GM19467 (cell line): ENCODE measurements around the gene IQCK.

Experiments
- ATAC-seq: cut with Tn5 transposase; IDR thresholded peaks from one replicate; pipeline ENCODE4 v1.9.1; 2021; ENCODE audit warnings: mild to moderate bottlenecking, moderate library complexity; ENCODE audit not compliant: unreplicated experiment

Gene IQCK

DNA sequence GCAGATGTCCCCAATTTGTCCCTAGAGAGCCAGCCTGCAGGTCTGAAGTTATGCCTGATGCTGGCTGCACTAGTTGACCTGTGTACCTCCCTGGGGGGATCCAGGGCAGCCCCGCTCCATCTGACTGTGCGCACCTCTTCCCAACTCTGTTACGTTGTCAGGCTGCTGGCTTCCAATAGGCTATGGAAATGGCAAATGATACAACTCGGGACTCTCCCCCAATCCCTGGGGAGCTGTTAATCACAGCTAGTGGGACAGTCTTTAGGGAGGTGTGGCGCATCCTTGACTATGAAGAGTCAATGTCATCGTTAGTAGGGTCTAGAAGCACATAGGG lies 136.4 kb downstream of the IQCK start:
- no peak for ATAC-seq

DNA sequence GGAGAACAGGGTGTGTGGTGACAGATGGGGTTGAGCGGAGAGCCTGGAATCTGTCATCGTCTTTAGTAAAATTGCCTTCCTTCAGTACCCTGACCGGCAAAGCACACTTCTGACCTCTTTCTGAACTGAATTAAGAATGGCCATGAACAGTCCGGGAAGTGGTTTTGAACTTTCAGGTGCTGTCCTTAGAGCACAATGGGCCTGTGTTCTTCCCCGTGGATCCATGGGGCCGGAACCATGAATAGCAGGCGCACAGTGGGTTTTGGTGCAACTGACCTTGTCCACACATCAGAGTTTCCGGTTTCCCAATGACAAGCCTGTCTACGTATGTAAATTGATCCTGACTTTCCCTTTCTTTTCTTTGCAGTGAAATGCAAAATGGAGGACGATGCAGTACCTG lies 138.0 kb downstream of the IQCK start:
- ATAC-seq, result no peak

DNA sequence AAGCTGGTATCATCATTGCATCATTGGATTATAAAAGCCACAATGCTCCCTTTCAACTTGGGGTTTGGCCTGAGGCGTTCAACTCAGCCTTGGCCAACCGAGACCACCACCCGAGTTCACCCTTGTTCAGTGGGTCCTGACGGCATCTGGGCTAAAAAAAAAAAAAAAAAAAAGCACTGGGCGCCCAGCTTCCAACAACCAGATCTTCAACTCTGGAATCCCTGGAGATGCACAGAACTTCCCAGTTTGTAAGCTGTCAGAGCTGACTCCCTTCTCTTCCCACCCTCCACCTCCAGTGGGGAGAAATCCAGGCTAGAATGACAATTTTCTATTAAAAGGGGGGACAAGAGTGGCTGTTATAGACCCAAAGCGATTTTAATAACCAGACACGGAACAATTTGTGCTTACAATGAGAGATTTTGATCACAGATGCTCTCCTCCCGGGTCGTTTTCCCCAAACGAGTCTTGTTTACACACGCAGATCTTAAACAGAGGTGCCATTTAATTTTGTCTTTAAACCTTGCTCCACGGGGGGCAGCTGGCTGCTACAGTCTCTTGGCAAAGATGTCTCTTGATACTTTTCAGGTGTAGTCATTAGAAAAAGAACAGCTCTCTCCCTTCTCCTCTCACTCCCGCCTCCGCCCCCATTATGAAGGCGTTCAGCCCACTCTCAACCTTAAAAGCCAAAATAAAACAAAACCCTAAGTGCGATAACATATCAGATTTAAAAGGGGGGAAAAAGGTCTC lies 139.7 kb downstream of the IQCK start:
- ATAC-seq, result no peak

DNA sequence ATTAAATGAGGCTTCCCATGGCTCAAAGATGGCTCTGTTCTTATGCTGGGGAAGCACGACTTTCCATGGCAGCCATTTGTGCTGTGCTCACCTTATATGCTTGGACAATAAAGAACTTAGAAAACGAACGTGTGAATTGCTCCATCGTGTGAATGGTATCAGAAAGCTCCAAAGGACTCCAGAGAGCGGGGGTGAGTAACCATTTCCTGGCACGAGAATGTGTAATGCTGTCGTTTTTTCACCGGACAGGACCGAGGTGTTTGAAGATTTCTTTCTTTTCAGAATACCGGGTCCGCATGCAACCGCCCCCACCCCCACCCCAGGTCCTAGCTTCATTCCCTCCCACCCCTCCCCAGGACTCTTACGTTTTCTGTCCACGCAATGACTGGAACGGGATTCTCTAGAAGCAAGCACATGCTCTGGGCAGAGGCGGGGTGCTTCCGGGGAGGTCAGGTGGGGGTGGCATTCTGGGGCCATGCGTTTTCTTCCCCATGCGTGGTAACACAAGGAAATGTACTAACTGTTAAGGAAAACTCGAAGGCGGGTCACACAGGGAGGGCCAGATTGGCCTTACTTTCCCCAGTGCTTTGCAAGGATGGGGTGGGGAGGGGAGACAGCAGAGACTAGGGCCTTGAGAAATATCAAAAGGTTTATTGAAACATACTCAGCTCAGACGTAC lies 140.4 kb downstream of the IQCK start:
- no peak for ATAC-seq

DNA sequence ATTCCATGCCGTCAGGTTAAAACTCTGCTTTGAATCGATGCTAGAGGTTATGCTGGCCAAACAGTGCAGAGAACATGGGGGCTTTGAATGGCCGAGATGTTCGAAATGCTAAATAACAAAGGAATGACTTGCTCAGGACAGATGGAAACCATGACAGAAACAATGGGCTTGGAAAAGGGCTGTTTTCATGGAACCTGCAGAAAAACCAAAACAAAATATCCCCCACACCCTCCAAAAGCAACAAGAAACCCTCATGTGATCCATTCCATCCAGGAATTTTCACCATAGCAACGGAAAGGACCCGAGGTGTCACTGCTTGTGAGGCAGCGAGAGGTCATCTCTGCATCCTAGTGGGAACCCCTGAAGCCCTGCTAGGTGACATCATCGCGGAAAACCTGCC lies 141.1 kb downstream of the IQCK start:
- ATAC-seq, result no peak

DNA sequence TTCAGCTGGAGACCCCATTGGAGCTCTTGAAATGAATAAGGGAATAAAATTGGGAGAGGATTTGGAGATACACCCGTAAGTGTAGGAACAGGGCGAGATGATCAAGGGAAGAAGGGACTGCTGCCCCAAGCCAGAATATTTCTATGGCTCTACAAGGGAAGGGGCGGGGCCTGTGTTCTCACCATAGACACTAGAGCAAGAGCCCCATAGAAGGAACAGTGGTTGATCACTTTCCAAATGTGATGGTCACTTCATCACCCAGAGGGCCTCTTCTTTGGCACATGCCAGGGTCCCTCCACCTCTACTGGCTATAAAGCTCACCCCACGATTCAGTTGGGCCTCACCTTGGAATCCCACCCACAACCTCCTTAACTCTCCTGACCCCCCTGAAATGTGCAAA lies 141.5 kb downstream of the IQCK start:
- no peak for ATAC-seq

DNA sequence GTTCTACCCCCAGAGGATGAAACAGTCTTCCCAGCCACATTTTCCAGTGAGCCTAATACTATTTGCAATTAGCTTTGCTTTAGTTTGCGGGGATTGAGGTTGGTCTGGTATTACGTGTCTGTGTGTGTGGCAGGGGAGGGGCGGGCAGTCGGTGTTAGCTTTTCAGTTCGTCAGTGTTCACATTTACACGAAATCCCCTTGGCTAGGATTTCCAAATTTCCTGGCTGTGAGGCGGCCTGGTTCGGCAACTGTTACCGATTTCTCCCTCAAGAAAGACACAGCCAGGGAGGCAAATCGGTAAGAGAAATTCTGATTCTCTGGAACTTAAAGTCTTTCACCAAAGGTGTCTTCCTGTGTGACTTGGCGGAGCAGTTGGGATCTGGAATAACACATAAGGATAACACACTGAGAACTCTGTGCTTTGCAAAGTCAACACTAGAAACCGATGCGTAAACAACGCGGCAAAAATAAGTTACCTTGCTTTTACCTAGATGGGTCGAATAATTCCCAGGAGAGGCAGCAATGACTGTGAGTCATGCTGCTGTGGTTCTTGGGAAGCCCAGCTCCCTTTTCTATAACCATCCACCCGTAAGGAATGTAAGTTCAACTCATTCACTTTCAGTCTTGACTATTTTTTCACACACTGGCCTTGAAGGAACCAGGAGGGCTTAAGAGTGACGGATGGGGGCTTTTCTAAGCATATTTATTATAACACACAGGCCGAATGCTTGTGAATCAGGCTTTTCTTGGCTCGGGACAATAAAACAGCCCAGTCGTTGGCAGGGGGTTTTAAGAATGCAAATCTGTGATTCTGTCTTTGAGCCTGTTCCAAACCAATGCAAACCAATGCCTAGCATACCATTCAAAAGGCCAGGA lies 142.3 kb downstream of the IQCK start:
- no peak for ATAC-seq

DNA sequence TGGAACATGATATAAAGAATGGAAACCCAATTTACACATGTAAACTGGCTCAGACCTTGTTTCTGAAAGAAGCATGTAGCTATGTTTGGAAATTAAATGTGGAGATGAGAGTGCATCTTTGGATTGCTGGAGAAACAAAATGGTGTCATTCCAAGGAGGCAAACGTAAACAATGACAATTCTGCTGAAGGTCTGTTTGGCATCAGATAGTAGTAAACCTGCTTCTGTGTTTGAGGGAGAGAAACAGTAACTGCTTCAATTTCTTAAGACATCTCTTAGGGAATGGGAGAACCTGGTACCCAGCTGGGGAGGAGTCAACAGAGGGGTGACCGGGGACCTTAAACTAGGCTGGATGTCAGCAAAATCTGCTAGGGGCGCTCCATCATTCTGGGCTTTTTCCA lies 143.1 kb downstream of the IQCK start:
- ATAC-seq, result no peak

DNA sequence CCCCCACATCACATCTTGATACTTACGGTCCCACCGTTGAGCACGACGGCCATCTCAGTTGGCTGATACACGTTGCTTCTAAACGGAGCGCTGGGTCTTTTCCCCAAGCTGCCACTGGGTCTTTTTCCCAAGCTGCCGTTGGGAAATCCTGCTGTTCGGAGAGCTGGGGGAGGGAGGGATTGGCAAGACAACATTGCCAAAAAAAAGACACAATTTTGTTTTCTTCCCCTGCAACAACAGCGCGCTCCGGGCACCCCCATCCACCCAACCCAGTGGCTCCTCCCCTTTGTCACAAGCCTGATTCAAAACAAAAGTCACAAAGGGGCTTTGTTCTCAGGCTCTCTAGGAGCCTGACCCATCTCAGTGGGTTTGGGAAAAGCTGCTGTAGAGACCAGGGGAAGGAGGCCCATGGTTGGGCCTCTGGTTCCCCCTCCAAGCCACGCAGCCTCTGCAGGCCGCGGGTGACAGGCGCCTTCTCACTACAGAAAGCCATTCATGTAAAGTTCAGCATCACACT lies 143.8 kb downstream of the IQCK start:
- no peak for ATAC-seq

DNA sequence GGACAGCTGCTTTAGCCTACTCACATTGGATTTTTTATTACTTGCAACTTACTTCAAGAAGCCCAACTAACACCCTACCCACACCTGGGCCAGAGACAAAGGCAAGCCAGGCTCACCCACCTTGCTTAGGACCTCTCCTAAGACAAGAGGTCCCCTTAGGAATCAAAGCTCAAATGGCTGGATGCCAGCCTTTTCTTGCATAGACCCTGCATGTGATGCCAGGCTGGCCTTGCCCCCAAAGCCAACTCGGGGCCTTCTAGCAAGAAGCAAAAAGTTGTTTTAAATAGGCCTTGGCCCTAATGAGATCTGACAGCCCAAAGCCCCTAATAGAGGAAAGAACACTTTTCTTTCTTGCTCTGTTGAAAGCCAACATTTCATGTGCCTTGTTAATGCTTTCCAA lies 145.9 kb downstream of the IQCK start:
- no peak for ATAC-seq

DNA sequence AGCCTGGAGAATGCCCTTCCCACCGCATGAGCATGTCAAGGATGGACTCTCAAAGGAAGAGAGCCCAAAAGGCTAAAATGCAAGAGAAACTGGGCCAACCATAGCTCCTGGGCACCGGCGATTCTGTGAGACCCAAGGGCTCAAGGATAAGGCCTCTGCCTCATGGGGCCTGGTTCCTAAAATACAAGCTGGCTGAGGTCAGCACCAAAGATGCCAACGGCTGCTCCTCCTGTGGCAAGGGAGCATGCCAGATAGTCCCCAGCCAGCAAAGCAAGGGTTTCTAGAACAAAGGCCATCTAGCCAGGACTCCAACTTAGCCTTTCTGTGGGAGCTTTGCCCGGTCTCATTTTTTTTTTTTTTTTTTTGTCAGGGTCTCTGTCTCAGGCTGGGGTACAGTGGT lies 146.5 kb downstream of the IQCK start:
- ATAC-seq, result no peak

DNA sequence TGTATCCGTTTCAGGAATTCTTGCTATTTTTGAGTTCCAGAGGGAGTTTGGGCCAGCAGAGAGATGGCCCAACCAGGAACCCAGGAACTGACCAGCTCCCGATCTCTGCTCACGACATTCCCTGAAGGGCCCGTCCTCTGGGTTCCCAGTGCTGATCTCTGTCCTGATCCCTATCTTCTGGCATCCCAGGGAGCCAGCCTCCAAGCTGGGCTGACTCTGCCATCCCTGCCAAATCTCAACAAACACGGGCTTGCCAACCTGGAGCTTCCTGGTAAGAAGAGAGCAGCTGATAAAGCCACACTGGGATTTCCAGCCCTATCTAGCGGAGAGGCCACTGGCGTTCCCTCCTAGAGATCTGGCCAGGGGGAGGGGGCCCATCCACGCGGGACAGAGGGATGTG lies 150.3 kb downstream of the IQCK start:
- no peak for ATAC-seq

DNA sequence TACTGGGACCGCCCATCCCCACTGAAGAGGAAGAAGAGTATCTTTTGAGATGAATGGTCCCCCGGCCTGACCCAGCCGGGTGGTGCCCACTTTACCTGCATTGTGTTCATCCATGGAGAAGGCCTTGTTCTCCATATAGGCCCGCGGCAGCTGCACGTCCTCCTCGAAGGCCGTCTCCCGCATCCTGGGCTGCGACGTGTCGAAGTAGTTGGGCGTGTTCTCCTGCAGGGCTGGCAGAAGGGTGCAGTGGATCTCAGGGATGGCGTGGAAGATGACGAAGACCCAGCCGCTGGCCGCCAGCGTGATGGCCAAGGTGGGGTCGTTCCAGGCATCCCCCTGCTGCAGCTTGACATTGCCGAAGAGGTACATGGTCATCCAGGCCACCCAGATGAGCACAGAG lies 153.7 kb downstream of the IQCK start:
- ATAC-seq, result no peak

DNA sequence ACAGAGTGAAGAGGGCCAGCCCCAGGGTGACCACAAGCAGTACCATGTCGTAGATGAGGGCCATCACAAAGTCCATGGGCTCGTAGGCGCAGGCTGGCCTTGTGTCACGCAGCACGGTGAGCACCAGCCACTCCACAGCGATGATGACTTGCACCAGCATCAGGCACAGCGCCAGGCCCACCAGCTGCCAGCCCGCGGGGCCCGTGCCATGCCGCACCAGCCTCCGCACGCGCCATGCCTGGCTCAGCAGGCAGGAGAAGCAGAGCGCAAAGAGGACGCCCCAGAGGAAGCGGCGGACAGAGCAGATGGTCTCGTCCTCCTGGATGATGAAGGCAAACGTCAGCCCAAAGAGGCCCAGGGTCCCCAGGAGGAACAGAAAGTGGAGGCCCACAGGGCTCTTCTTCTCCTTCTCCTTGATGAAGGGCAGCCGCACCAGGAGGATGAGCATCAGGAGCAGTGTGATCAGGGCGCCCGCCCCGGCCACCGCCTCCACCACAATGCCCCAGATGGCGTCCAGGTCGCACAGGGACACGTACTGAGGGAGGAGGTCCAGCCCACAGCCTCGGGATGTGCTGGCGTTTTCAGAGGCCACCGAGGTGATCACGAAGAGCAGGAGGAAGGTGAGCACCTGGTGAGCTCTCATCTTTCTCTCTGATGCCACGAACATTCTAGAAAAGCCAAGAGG lies 154.2 kb downstream of the IQCK start:
- ATAC-seq, result no peak

DNA sequence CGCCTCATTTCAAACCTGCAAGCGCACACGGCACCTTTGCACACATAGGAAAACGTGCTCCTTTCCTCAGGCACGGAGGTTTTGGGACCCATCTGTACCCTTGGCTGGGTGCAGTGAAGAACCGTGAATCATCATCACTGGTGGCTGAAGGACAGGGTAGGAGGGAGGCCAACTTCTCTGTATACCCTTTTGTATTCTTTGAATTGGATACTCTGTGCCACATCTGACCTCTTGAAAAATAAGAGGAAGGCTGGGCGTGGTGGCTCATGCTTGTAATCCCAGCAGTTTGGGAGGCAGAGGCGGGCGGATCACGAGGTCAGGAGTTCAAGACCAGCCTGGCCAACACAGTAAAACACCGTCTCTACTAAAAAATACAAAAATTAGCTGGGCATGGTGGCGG lies 154.9 kb downstream of the IQCK start:
- ATAC-seq, result no peak

DNA sequence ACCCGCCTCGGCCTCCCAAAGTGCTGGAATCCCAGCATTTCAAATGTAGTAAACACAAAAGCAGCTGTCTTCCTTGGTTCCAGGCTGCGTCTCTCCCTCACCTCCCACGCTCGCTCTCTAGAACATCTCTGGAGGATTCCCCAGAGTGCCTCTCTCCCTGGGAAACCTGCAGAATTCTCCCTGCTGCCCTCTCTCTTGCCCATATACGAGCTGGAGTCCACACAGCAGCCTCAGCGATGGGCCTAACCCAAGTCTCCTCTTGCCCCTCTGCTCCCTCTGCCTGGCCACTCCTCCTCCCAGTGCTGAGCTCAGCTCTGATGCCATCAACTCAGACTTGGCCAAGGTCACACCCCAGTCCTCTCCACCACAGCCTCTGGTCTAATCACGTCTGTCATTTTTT lies 156.0 kb downstream of the IQCK start:
- ATAC-seq, result no peak

DNA sequence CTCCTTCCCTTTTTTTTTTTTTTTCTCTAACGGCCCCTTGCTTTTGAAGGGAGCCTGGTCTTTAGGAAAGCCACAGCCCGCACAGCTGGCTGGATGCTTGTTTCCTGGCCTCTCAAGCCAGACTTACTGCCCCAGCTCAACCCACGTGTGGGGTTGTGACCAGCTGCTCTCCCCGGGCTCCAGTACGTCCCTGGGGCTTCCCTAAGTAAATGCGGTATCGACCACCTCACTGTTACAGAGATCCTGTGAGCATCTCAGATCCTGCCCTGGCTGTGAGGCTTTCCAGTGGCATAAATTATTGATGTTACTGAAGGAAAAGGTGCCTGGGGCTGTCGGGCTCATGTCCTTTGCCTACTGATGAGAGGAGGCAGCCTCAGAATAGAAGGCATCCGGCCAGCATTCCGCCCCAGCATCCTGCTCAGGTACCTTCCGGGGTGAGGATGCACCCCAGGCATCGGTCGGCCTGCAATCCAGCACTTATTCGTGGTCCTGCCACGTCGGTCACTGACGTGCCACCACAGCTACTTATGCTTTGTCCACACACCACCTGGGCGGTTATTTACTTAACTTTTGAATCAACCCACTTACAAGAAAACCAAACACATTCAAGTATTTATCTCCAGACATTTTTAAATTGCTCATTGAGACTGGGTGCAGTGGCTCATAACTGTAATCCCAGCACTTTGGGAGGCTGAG lies 156.9 kb downstream of the IQCK start:
- ATAC-seq, result no peak

DNA sequence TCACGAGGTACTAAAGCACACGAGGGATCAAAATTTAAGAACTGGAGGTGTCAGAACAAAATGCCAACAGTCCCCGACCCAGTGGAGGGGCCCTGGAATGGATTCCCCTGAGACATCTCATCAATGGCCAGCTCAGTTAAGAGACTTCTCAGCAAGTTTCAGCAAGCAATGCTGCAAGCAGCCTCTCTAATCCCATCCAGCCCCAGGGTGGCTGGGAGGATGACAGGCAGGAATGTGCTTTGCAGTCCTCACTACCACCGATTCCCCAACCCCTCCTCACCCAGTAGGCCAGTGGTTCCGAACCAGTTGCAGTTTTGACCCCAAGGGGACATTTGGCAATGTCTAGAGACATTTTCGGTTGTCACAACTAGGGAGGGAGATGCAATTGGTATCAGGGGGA lies 157.8 kb downstream of the IQCK start:
- no peak for ATAC-seq

DNA sequence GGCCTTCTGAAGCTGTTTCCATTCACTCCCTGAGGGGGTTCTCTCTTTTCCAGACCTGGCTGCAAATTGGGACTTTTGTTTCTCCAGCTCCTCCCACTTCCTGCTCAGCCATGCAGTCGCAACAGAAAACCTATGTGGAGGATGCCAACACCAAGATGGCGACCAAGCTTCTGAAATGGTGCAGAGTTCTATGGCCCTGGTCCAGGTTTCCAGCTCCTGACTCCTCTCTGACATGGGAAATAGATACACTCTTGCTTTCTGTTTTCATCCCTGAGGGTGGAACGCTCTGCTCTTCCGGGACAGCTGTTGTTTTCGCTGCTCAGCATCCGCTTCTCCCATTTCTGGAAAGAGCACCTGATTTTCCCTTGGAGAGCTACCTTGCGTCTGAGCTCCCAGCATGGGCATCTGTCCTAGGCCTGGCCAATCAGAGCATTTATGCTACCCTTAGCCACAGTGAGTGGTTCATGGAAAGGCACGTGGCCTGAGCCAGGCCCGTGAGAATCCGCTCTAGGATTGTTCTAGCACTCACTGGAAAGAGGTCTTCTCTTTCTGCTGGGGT lies 158.5 kb downstream of the IQCK start:
- ATAC-seq, result no peak

DNA sequence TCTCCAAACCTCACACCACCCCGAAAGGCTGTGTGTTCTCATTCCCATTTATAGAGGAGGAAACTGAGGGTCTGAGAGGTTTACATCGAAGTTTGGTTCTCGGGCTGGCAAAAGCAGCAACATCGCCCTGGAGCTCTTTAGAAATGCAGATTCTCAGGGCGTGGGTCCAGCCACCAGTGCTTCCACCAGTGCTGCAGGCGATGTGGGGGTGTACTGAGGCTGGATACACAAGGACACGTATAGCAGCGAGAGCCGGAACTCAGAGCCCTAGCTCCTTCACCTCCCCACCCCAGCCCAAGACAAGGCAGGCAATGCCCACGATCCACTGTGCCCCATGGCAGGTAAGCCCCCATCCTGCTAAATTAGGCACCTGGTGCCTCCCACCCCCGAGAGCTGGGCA lies 160.7 kb downstream of the IQCK start:
- no peak for ATAC-seq
